ENCODE results near the gene STOML1. TPM values are rescaled to one million over a fixed set of nuclear protein-coding genes. Genes with fewer than 3 reads are reported as not detected.

The STOML1 gene
- total and polyA plus RNA-seq, 2 experiments from 2014 or later, result 14.2 to 21.0 TPM

DNA sequence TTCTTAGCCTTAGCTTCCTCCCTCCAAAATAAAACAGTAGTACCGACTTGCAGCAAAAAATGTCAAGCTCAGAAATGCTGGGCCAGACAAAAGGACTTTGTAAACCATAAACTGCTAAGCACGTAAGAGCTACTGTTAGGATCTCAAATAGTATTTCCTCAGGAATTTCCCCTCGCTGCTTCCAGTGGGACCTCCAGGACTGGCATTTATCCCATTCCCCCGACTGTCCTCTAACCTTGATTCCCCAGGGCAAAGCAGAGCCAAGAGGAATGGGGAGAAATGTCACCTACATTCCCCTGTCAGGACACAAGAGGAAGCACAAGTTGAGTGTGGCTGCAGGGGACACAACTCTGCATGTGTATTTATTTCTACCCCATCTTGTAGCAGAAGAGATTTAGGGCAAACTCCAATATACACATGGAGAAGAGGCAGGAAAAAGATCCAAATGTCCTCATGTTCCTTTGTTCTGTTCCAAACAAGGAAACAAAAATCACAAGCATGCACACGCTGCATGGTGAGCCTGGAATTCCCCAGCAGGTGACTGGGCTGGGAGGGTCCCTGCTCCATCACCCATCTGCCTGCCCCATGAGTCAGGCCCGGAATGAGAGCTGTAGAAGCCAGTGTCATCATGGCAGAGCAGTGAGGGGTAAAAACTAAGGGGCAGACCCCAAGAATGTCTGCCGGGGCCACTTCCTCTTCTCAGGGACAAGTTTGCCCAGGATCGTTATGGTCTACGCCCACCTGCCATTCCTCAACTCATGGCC lies 4.2 kb downstream of the STOML1 start:
- H2AFZ ChIP-seq, result no peak overlapping the region
- 87% methylated on average over 9 of the region's 9 CpGs for WGBS (ENCODE audit: low lambda C conversion rate, missing lambda C conversion rate)
- no peaks in the 10 kb centered on the region for H3K36me3 ChIP-seq (replicated peaks; ENCODE audit: insufficient read depth, low read depth)
- TF ChIP-seq EZH2 (IDR thresholded peaks at IDR 0.05; ENCODE audit: borderline replicate concordance), result no peak
- no peak for TF ChIP-seq EZH2phosphoT487 (IDR thresholded peaks at IDR 0.05; ENCODE audit: low read depth, severe bottlenecking, unreplicated experiment)
- TF ChIP-seq, protein P1, sequence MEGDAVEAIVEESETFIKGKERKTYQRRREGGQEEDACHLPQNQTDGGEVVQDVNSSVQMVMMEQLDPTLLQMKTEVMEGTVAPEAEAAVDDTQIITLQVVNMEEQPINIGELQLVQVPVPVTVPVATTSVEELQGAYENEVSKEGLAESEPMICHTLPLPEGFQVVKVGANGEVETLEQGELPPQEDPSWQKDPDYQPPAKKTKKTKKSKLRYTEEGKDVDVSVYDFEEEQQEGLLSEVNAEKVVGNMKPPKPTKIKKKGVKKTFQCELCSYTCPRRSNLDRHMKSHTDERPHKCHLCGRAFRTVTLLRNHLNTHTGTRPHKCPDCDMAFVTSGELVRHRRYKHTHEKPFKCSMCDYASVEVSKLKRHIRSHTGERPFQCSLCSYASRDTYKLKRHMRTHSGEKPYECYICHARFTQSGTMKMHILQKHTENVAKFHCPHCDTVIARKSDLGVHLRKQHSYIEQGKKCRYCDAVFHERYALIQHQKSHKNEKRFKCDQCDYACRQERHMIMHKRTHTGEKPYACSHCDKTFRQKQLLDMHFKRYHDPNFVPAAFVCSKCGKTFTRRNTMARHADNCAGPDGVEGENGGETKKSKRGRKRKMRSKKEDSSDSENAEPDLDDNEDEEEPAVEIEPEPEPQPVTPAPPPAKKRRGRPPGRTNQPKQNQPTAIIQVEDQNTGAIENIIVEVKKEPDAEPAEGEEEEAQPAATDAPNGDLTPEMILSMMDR (IDR thresholded peaks at IDR 0.05; ENCODE audit: poor library complexity), result no peak
- peaks cover 22% of the 10 kb centered on the region for H3K4me1 ChIP-seq (ENCODE audit: insufficient read depth)
- no peaks in the 10 kb centered on the region for H3K27me3 ChIP-seq
- H3K4me3 ChIP-seq, result no peak overlapping the region
- no peak for DNase-seq (ENCODE audit: low spot score)
- H3K79me2 ChIP-seq, result no peaks in the 10 kb centered on the region
- no peaks in the 10 kb centered on the region for H4K20me1 ChIP-seq (ENCODE audit: insufficient read depth, poor library complexity, severe bottlenecking)
- H3K9me3 ChIP-seq (ENCODE audit: low read depth), result no peaks in the 10 kb centered on the region
- no peaks in the 10 kb centered on the region for H3K9me2 ChIP-seq (replicated peaks; ENCODE audit: insufficient read depth)
- no peak overlapping the region for H3K4me2 ChIP-seq
- peak overlapping the region; percentile 67 for H3K27ac ChIP-seq

DNA sequence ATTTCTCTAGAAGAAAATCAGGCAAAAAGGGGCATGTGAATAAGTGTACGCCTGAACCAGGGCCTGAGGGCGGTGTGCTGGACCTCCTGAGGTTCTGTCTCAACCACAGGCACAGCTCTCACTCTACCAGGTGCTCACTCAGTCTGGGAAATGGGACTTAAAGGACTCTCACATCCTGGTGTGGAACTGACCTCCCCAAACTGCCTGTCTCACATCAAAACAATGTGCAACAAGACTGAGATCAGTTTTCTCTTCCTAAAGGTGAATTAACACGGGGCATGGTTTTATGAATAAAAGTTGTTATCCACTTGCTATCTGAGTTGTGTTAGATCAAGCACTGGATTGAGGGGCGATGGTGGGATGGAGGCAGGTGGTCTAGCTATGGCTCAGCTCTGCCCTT lies 4.8 kb downstream of the STOML1 start:
- Histone ChIP-seq H3K79me2 (no peaks in the 10 kb centered on the region), H2AFZ (no peak overlapping the region), H3K36me3 (replicated peaks; ENCODE audit: insufficient read depth, low read depth) (no peaks in the 10 kb centered on the region), H4K20me1 (ENCODE audit: insufficient read depth, poor library complexity, severe bottlenecking) (no peaks in the 10 kb centered on the region), H3K27me3 (no peaks in the 10 kb centered on the region), H3K9me2 (replicated peaks; ENCODE audit: insufficient read depth) (no peaks in the 10 kb centered on the region), H3K4me3 (no peak overlapping the region), H3K4me2 (no peak overlapping the region), H3K4me1 (ENCODE audit: insufficient read depth) (peaks cover 28% of the 10 kb centered on the region), H3K27ac (no peak overlapping the region), H3K9me3 (ENCODE audit: low read depth) (no peaks in the 10 kb centered on the region)
- WGBS (ENCODE audit: low lambda C conversion rate, missing lambda C conversion rate), result 89% methylated on average over 4 of the region's 4 CpGs
- TF ChIP-seq EZH2 (IDR thresholded peaks at IDR 0.05; ENCODE audit: borderline replicate concordance) (no peak), EZH2phosphoT487 (IDR thresholded peaks at IDR 0.05; ENCODE audit: low read depth, severe bottlenecking, unreplicated experiment) (no peak)
- TF ChIP-seq, protein P1 (IDR thresholded peaks at IDR 0.05; ENCODE audit: poor library complexity), result no peak
- DNase-seq (ENCODE audit: low spot score), result no peak

DNA sequence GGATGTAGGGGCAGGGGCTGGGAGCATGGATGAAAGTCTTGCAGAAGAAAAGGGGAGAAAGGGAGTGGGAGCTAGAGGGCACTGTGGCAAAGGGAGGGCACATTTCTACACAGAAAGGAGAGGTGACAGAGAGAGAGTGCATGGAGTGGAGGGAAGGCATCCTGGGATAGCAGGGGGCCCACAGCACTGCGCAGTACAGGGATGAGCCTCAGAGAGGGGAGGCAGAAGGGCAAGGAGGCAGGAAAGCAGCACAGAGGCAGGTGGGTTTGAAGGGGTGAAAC lies 5.4 kb downstream of the STOML1 start:
- Histone ChIP-seq H3K9me2 (replicated peaks; ENCODE audit: insufficient read depth) (no peaks in the 10 kb centered on the region), H3K27ac (no peak overlapping the region), H3K4me2 (no peak overlapping the region), H3K36me3 (replicated peaks; ENCODE audit: insufficient read depth, low read depth) (no peaks in the 10 kb centered on the region), H3K79me2 (no peaks in the 10 kb centered on the region), H3K27me3 (no peaks in the 10 kb centered on the region), H2AFZ (no peak overlapping the region), H3K4me3 (no peak overlapping the region), H4K20me1 (ENCODE audit: insufficient read depth, poor library complexity, severe bottlenecking) (no peaks in the 10 kb centered on the region), H3K9me3 (ENCODE audit: low read depth) (no peaks in the 10 kb centered on the region), H3K4me1 (ENCODE audit: insufficient read depth) (peaks cover 34% of the 10 kb centered on the region)
- 69% methylated on average over 1 of the region's 1 CpG for WGBS (ENCODE audit: low lambda C conversion rate, missing lambda C conversion rate)
- no peak for DNase-seq (ENCODE audit: low spot score)
- TF ChIP-seq, protein P1 (IDR thresholded peaks at IDR 0.05; ENCODE audit: poor library complexity), result no peak
- no peak for TF ChIP-seq EZH2 (IDR thresholded peaks at IDR 0.05; ENCODE audit: borderline replicate concordance)
- TF ChIP-seq EZH2phosphoT487 (IDR thresholded peaks at IDR 0.05; ENCODE audit: low read depth, severe bottlenecking, unreplicated experiment), result no peak
